Mucosa of descending colon (tissue), 3 donors: ENCODE results near the gene SLC10A7. TPM values are rescaled to one million over a fixed set of nuclear protein-coding genes. Genes with fewer than 3 reads are reported as not detected.

Experiments used
- ATAC-seq: fragments of 200-7000 bp; cut with Tn5 transposase; one replicate; pipeline ENCODE4 v1.9.1; 2020; ENCODE audit warnings: mild to moderate bottlenecking, moderate library complexity
- DNase-seq, 3 donors: peaks; one replicate each; pipeline ENCODE4 v3.0.0-alpha.2; 2020
- H3K36me3 ChIP-seq: fragments of 200-600 bp; one replicate; pipeline ENCODE4 v1.8.0; 2021; ENCODE audit warnings: low read depth, mild to moderate bottlenecking
- H3K4me1 ChIP-seq: fragments of 200-600 bp; one replicate; pipeline ENCODE4 v1.8.0; 2021; ENCODE audit warnings: low read depth, mild to moderate bottlenecking
- H3K4me3 ChIP-seq: fragments of 200-600 bp; one replicate; pipeline ENCODE4 v1.8.0; 2021; ENCODE audit warnings: mild to moderate bottlenecking
- H3K9me3 ChIP-seq: fragments of 200-600 bp; one replicate; pipeline ENCODE4 v1.8.0; 2021; ENCODE audit warnings: mild to moderate bottlenecking
- CTCF ChIP-seq: fragments of 200-600 bp; IDR thresholded peaks from one replicate; pipeline ENCODE4 v1.8.0; 2022; ENCODE audit warnings: antibody characterized with exemption, mild to moderate bottlenecking
- intact Hi-C, 2 donors: fragments of 100-400 bp; cut with DNase I in 1 of 2; cut with micrococcal nuclease in 1 of 2; formaldehyde crosslinking; loops; one replicate each; pipeline versions ENCODE4 v1.11.0 to v1.11.1; 2022; cut with DNase I, micrococcal nuclease
- total RNA-seq, 3 donors: library from RNA; stranded (reverse); fragmentation: NEBNext Ultra II Directional in 2 of 3; extraction: Animal tissue kit (Norgen Biotek cat#: 25700) in 2 of 3; gene quantifications; one replicate each; pipeline versions ENCODE4 v1.2.1 to v1.2.4, GENCODE V29; 2021 to 2023
- donor health status: DM: no; HTN: no; CAD: no; lungs with moderate emphysema.
- donor health status: DM: no; HTN: no; CAD: no.
- donor health status: DM: no; HTN: yes; CAD: no.

Gene SLC10A7
- total RNA-seq, 3 donors from 2014 or later, result 10.8 to 18.4 (median 18.1) TPM

- Histone ChIP-seq H3K4me3 (no peak overlapping the region), H3K36me3 (no peaks in the 10 kb centered on the region), H3K9me3 (no peaks in the 10 kb centered on the region), H3K4me1 (no peaks in the 10 kb centered on the region)
- ATAC-seq (no peak), DNase-seq (no peak)
- TF ChIP-seq CTCF, result no peak
- intact Hi-C loops, result no loop called here
Observed at GRCh38 chr4:146311238-146311970, 210.3 kb downstream of the SLC10A7 start.

GRCh38 chr4:146310319-146311021 is 211.3 kb downstream of the SLC10A7 start:
- no peak for TF ChIP-seq CTCF
- ATAC-seq (no peak), DNase-seq (no peak)
- Histone ChIP-seq H3K4me1 (no peaks in the 10 kb centered on the region), H3K36me3 (no peaks in the 10 kb centered on the region), H3K9me3 (no peaks in the 10 kb centered on the region), H3K4me3 (no peak overlapping the region)
- intact Hi-C loops, result no loop called here

GRCh38 chr4:146308951-146309350 is 212.8 kb downstream of the SLC10A7 start:
- TF ChIP-seq CTCF, result no peak

GRCh38 chr4:146302822-146303221 is 218.9 kb downstream of the SLC10A7 start:
- Histone ChIP-seq H3K36me3 (no peaks in the 10 kb centered on the region), H3K4me3 (no peak overlapping the region), H3K4me1 (no peaks in the 10 kb centered on the region), H3K9me3 (no peaks in the 10 kb centered on the region)
- no peak for TF ChIP-seq CTCF
- ATAC-seq (no peak), DNase-seq (no peak)
- intact Hi-C loops, result no loop called here

More at GRCh38 chr4:146308951-146309350, 212.8 kb downstream of the SLC10A7 start:
- Histone ChIP-seq H3K4me1 (no peaks in the 10 kb centered on the region), H3K4me3 (no peak overlapping the region), H3K9me3 (no peaks in the 10 kb centered on the region), H3K36me3 (no peaks in the 10 kb centered on the region)
- ATAC-seq (no peak), DNase-seq (no peak)
- intact Hi-C loops, result no loop called here

GRCh38 chr4:146299607-146300006 is 222.1 kb downstream of the SLC10A7 start:
- no peaks in the 10 kb centered on the region for H3K4me1 ChIP-seq
- DNase-seq (no peak), ATAC-seq (peak; percentile 52)
- intact Hi-C loops, result no loop called here
- H3K36me3 ChIP-seq, result no peaks in the 10 kb centered on the region
- no peak overlapping the region for H3K4me3 ChIP-seq
- TF ChIP-seq CTCF, result no peak
- no peaks in the 10 kb centered on the region for H3K9me3 ChIP-seq
